Measurements from ENCODE around the gene HDLBP. TPM values are rescaled to one million over a fixed set of nuclear protein-coding genes. Genes with fewer than 3 reads are reported as not detected.

Gene HDLBP
- total RNA-seq, 1 donor from 2014 or later: 805 TPM

DNA sequence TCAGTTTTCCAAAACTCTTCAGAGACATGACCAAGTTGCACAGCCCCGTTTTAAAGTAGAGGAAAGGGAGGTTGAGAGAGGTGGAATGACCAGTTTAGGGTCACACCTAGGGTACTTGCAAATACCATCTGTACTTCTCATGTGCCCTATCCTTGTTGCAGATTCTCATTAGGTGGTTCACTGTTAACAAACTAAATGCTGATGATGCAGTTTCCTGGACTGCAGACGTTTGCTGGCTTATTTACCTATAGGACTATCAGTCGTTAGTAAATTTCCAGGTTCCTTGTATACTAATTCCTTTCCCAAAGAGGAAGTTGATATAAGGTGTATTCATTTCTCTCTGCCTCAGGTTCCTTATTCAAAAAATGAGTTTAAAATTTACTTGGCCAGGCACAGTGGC lies 42.1 kb upstream of the HDLBP start:
- no peak for FAIRE-seq
- peaks cover 6% of the 10 kb centered on the region for H3K36me3 ChIP-seq (ENCODE audit: control insufficient read depth, insufficient read depth, low read length)
- H3K4me3 ChIP-seq (ENCODE audit: low read depth, low read length): no peak overlapping the region
- peak; percentile 45 for DNase-seq (ENCODE audit: low read depth)
- TF ChIP-seq, protein P1, sequence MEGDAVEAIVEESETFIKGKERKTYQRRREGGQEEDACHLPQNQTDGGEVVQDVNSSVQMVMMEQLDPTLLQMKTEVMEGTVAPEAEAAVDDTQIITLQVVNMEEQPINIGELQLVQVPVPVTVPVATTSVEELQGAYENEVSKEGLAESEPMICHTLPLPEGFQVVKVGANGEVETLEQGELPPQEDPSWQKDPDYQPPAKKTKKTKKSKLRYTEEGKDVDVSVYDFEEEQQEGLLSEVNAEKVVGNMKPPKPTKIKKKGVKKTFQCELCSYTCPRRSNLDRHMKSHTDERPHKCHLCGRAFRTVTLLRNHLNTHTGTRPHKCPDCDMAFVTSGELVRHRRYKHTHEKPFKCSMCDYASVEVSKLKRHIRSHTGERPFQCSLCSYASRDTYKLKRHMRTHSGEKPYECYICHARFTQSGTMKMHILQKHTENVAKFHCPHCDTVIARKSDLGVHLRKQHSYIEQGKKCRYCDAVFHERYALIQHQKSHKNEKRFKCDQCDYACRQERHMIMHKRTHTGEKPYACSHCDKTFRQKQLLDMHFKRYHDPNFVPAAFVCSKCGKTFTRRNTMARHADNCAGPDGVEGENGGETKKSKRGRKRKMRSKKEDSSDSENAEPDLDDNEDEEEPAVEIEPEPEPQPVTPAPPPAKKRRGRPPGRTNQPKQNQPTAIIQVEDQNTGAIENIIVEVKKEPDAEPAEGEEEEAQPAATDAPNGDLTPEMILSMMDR (IDR thresholded peaks at IDR 0.05; ENCODE audit: insufficient read depth, low read length, severe bottlenecking): no peak
- H3K27me3 ChIP-seq (ENCODE audit: control insufficient read depth, insufficient read depth, low read length): no peaks in the 10 kb centered on the region

GRCh38 chr2:241356871-241357260 lies 41.4 kb upstream of the HDLBP start:
- peak overlapping the region; percentile 68 for H3K4me3 ChIP-seq (ENCODE audit: low read depth, low read length)
- peaks cover 7% of the 10 kb centered on the region for H3K36me3 ChIP-seq (ENCODE audit: control insufficient read depth, insufficient read depth, low read length)
- DNase-seq (ENCODE audit: low read depth) (no peak), FAIRE-seq (no peak)
- TF ChIP-seq, protein P1 (IDR thresholded peaks at IDR 0.05; ENCODE audit: insufficient read depth, low read length, severe bottlenecking): no peak
- H3K27me3 ChIP-seq (ENCODE audit: control insufficient read depth, insufficient read depth, low read length): no peaks in the 10 kb centered on the region

- Histone ChIP-seq H3K36me3 (ENCODE audit: control insufficient read depth, insufficient read depth, low read length) (peaks cover 7% of the 10 kb centered on the region), H3K27me3 (ENCODE audit: control insufficient read depth, insufficient read depth, low read length) (no peaks in the 10 kb centered on the region), H3K4me3 (ENCODE audit: low read depth, low read length) (peak within 1 kb of the TSS; percentile 68)
- DNase-seq (ENCODE audit: low read depth): peak; percentile 92
- FAIRE-seq: no peak
- TF ChIP-seq, protein P1 (IDR thresholded peaks at IDR 0.05; ENCODE audit: insufficient read depth, low read length, severe bottlenecking): no peak
Measured at GRCh38 chr2:241355983-241356870, 40.8 kb upstream of the HDLBP start, which contains the start of gene FARP2. Gene FARP2 (plus strand): TSS chr2:241356285. CDS start chr2:241373108, 16,823 bp downstream.

GRCh38 chr2:241354668-241355658 lies 39.5 kb upstream of the HDLBP start:
- FAIRE-seq: no peak
- TF ChIP-seq, protein P1 (IDR thresholded peaks at IDR 0.05; ENCODE audit: insufficient read depth, low read length, severe bottlenecking): no peak
- H3K4me3 ChIP-seq (ENCODE audit: low read depth, low read length): peak overlapping the region; percentile 17
- H3K36me3 ChIP-seq (ENCODE audit: control insufficient read depth, insufficient read depth, low read length): peaks cover 15% of the 10 kb centered on the region
- H3K27me3 ChIP-seq (ENCODE audit: control insufficient read depth, insufficient read depth, low read length): no peaks in the 10 kb centered on the region
- DNase-seq (ENCODE audit: low read depth): peak; percentile 63

DNA sequence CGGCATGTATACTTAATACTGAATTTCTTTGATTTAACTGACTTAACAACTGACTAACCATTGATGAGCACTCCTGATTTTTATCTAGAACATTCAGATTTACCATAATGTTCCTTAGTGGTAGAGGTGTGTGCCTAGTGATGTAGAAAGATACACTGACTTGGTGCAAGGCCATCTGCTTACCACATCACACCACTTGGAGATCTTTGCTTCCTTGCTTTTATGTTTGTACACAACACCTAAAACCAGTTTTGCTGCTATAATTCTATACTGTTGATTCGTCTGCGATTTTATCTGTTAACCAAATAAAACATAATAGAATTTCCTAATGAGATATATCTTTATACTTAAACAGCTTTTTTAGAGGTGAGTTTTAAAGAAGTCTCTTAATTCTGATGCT lies 36.8 kb upstream of the HDLBP start:
- no peak for FAIRE-seq
- DNase-seq (ENCODE audit: low read depth): no peak
- H3K4me3 ChIP-seq (ENCODE audit: low read depth, low read length): no peak overlapping the region
- H3K36me3 ChIP-seq (ENCODE audit: control insufficient read depth, insufficient read depth, low read length): peaks cover 21% of the 10 kb centered on the region
- no peaks in the 10 kb centered on the region for H3K27me3 ChIP-seq (ENCODE audit: control insufficient read depth, insufficient read depth, low read length)
- TF ChIP-seq, protein P1 (IDR thresholded peaks at IDR 0.05; ENCODE audit: insufficient read depth, low read length, severe bottlenecking): no peak

All from bronchial epithelial cell (primary cell).